HL-60 (cell line): Measurements from ENCODE around the gene PALLD.

Source experiments
- CTCF ChIP-seq: IDR thresholded peaks from one replicate; pipeline ENCODE4 v1.5.1; 2011; ENCODE audit warnings: low read length, control low read depth, inconsistent platforms; ENCODE audit not compliant: insufficient read depth
- GABPA ChIP-seq: IDR thresholded peaks from 2 replicates; pipeline ENCODE4 v1.6.1; 2012; ENCODE audit warnings: low read depth
- POLR2AphosphoS5 ChIP-seq: IDR thresholded peaks from 2 replicates; pipeline ENCODE4 v1.6.1; 2012; ENCODE audit warnings: low read depth
- SPI1 ChIP-seq: IDR thresholded peaks from 2 replicates; pipeline ENCODE4 v1.6.1; 2012; ENCODE audit warnings: low read depth, mild to moderate bottlenecking, borderline replicate concordance
- TF ChIP-seq, protein P1 (sequence below): IDR thresholded peaks from 2 replicates; pipeline ENCODE4 v1.6.1; 2012; ENCODE audit warnings: low read depth; ENCODE audit not compliant: insufficient replicate concordance

DNA sequence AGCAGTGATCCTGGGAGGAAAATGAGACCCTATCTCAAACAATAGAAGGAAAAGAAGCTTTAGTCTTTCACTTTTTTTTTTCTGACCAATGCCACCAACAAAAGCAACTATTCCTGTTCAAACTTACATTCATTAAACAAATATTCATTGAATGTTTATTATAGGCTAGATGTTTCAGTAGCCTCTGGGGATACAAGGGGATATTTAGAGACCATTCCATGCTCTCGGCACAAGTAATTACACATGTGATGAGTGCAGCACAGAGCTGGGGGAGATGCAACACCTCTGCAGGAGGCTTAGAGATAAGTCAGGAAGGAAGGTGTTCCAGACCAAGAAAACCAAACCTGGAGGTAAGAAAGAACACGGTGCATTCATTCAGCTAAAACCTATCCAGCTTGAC, 68.3 kb downstream of the PALLD start:
- no peak for TF ChIP-seq POLR2AphosphoS5
- TF ChIP-seq CTCF, result no peak
- TF ChIP-seq, protein P1, sequence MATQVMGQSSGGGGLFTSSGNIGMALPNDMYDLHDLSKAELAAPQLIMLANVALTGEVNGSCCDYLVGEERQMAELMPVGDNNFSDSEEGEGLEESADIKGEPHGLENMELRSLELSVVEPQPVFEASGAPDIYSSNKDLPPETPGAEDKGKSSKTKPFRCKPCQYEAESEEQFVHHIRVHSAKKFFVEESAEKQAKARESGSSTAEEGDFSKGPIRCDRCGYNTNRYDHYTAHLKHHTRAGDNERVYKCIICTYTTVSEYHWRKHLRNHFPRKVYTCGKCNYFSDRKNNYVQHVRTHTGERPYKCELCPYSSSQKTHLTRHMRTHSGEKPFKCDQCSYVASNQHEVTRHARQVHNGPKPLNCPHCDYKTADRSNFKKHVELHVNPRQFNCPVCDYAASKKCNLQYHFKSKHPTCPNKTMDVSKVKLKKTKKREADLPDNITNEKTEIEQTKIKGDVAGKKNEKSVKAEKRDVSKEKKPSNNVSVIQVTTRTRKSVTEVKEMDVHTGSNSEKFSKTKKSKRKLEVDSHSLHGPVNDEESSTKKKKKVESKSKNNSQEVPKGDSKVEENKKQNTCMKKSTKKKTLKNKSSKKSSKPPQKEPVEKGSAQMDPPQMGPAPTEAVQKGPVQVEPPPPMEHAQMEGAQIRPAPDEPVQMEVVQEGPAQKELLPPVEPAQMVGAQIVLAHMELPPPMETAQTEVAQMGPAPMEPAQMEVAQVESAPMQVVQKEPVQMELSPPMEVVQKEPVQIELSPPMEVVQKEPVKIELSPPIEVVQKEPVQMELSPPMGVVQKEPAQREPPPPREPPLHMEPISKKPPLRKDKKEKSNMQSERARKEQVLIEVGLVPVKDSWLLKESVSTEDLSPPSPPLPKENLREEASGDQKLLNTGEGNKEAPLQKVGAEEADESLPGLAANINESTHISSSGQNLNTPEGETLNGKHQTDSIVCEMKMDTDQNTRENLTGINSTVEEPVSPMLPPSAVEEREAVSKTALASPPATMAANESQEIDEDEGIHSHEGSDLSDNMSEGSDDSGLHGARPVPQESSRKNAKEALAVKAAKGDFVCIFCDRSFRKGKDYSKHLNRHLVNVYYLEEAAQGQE, result no peak
- no peak for TF ChIP-seq GABPA
- no peak for TF ChIP-seq SPI1
